Measurements from ENCODE around the gene STRADB. TPM values are rescaled to one million over a fixed set of nuclear protein-coding genes. Genes with fewer than 3 reads are reported as not detected.
A peak's percentile ranks its signal among the peaks of the same experiment; 100 is the strongest.
"Not testable (repeated sequence)": the region's sequence is repeated elsewhere in the genome, so short reads cannot be mapped to it uniquely, and the experiment has no call there.

The STRADB gene
- total RNA-seq, 1 donor from 2014 or later, result 42.2 TPM

DNA sequence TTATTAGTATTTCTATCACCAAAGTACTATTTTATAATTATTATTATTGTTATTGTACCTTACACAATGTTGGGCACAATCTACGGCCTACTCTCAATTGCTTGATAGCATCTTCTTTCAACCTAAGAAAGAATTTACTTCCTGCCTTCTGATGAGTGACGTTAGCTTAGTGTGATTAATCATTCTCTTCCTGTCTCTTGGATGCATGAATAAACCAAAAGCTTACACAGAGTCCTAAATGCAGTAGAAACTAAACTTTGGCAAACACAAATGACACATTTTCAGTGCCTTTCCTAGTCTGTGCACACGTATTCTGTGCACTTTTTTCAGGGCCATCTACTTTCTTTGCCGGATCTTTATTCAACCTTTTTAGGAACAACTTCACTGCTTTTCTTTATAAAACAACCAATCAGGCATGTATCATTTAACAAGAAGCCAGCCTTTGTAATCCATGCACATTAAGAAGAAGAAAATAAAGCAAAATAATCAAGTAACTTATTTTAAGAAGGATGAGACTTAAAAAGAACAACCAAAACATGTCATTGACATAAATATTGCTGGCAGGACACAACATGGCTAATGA is 19.4 kb upstream of the STRADB start:
- TF ChIP-seq, protein P1, sequence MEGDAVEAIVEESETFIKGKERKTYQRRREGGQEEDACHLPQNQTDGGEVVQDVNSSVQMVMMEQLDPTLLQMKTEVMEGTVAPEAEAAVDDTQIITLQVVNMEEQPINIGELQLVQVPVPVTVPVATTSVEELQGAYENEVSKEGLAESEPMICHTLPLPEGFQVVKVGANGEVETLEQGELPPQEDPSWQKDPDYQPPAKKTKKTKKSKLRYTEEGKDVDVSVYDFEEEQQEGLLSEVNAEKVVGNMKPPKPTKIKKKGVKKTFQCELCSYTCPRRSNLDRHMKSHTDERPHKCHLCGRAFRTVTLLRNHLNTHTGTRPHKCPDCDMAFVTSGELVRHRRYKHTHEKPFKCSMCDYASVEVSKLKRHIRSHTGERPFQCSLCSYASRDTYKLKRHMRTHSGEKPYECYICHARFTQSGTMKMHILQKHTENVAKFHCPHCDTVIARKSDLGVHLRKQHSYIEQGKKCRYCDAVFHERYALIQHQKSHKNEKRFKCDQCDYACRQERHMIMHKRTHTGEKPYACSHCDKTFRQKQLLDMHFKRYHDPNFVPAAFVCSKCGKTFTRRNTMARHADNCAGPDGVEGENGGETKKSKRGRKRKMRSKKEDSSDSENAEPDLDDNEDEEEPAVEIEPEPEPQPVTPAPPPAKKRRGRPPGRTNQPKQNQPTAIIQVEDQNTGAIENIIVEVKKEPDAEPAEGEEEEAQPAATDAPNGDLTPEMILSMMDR (conservative IDR thresholded peaks at IDR 0.05), result no peak
- peaks cover 18% of the 10 kb centered on the region for H3K4me1 Mint-ChIP-seq
- peaks cover 8% of the 10 kb centered on the region for H3K9me3 Mint-ChIP-seq
- peak overlapping the region; percentile 78 for H3K27ac Mint-ChIP-seq (ENCODE audit: unreplicated experiment)
- peaks cover 28% of the 10 kb centered on the region for H3K36me3 Mint-ChIP-seq (ENCODE audit: low read depth)
- DNase-seq (ENCODE audit: low read depth, low spot score), result no peak
- no peaks in the 10 kb centered on the region for H3K27me3 Mint-ChIP-seq (ENCODE audit: low read depth)
- no peak overlapping the region for H3K4me3 Mint-ChIP-seq

DNA sequence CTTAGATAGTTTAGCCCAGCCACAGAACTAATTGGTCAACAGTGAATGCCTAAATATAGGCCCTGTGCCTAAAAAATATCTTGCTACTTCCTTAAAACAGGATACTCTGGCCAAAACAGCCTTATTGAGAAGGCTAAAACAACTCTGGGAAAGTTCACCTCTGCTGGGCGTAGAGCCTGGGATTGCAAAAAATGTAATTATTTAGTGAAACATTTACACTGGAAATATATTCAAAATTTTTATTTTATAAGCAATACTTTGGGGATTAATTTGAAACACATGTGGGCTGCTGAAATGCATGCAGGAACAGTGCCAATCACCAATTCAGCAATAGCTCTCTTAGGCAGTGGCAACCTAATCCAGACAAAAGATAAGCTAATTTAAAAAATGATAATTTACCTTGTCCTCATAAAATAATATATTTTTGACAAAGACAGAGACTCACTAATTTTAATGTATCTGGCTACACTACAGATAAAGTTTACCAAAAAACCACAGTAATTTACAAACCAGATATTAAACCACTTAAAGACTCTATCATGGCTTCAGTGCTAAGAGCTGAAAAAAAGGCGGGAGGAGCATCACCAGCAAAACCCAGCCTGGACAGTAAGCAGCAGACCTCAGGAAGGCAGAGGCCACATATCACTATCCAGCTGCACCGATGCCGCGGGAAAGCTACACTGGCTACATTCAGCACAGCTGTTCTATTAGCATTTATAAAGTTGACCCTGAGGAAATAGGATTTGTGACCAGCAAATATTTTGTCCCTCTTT is 18.7 kb upstream of the STRADB start:
- no peak for DNase-seq (ENCODE audit: low read depth, low spot score)
- Mint-ChIP-seq H3K4me1 (peaks cover 18% of the 10 kb centered on the region), H3K27ac (ENCODE audit: unreplicated experiment) (no peak overlapping the region), H3K36me3 (ENCODE audit: low read depth) (peaks cover 28% of the 10 kb centered on the region), H3K9me3 (peaks cover 7% of the 10 kb centered on the region), H3K27me3 (ENCODE audit: low read depth) (no peaks in the 10 kb centered on the region), H3K4me3 (no peak overlapping the region)
- TF ChIP-seq, protein P1 (conservative IDR thresholded peaks at IDR 0.05), result no peak

DNA sequence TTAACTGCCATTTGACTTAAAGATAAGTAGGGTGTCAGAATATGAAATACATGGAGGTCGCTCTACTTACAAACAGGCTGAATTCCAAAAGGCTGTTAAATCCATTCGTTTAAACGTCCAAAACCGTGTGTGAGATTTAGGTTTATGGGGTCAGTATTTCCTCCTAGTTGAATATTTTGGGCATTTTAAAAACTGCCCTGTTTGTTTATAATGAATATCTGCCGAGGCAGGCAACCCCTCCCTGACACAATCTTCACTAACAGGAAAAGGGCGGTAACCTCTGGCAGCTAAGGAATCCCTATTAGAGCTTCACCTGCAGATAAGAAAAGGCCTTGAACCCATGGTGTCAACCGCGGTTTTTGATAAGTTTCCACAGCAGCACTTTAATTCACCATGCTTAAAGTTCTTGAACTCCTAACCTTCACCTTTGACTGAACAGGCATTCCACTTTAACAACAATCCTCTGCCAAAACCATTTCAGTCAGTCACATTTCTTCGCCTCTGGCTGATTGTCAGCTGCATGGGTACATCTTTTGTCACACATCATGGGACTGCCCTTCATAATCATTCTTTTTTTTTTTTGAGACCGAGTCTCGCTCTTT is 18.0 kb upstream of the STRADB start:
- Mint-ChIP-seq H3K4me3 (no peak overlapping the region), H3K4me1 (peaks cover 18% of the 10 kb centered on the region), H3K27me3 (ENCODE audit: low read depth) (no peaks in the 10 kb centered on the region), H3K36me3 (ENCODE audit: low read depth) (peaks cover 27% of the 10 kb centered on the region), H3K27ac (ENCODE audit: unreplicated experiment) (peak overlapping the region; percentile 24), H3K9me3 (peaks cover 2% of the 10 kb centered on the region)
- DNase-seq (ENCODE audit: low read depth, low spot score), result no peak
- TF ChIP-seq, protein P1 (conservative IDR thresholded peaks at IDR 0.05), result no peak

DNA sequence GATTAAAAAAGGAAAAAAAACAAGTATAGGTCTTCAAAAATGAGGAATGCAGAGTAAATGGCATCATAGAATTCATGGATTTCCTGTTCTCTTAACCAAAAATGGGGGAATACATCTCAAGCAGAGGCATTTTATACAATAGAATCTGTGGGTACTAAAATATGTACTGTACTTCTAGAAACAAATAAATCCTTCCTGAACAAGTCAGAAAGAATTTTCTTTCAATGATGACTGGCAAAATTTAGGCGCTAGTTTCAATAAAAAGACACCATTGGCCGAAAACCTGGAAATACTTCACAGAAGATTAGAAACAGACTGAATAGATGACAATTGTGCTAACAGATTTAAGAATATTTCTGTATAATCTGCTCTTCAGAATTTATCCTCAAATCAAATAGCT is 15.4 kb upstream of the STRADB start:
- no peaks in the 10 kb centered on the region for H3K9me3 Mint-ChIP-seq

DNA sequence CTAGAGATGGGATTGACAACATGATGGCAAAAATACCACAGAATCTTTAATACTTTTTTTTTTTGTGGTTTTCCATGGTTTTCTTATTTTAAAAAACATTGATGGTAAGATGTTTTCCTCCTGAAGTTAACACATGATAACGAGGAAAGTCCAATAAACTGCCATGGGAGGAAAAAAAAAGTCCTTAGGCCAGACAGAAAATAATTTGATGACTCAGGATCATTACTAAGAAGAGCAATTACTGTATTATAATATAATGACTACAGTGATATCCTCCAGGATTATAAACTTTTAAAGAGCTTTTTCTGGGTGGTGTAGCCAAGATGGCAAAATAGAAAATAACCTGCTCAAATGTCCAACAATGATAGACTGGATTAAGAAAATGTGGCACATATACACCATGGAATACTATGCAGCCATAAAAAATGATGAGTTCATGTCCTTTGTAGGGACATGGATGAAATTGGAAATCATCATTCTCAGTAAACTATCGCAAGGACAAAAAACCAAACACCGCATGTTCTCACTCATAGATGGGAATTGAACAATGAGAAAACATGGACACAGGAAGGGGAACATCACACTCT is 12.1 kb upstream of the STRADB start:
- H3K9me3 Mint-ChIP-seq; DNase-seq (ENCODE audit: low read depth, low spot score); H3K4me1 Mint-ChIP-seq; H3K4me3 Mint-ChIP-seq; H3K27me3 Mint-ChIP-seq (ENCODE audit: low read depth); H3K27ac Mint-ChIP-seq (ENCODE audit: unreplicated experiment); H3K36me3 Mint-ChIP-seq (ENCODE audit: low read depth): not testable (repeated sequence)

More for the DNA sequence above, 15.4 kb upstream of the STRADB start:
- no peak for DNase-seq (ENCODE audit: low read depth, low spot score)
- no peak overlapping the region for H3K27ac Mint-ChIP-seq (ENCODE audit: unreplicated experiment)
- H3K36me3 Mint-ChIP-seq (ENCODE audit: low read depth), result peaks cover 7% of the 10 kb centered on the region
- H3K4me3 Mint-ChIP-seq, result no peak overlapping the region
- no peaks in the 10 kb centered on the region for H3K27me3 Mint-ChIP-seq (ENCODE audit: low read depth)
- TF ChIP-seq, protein P1 (conservative IDR thresholded peaks at IDR 0.05), result no peak
- H3K4me1 Mint-ChIP-seq, result peaks cover 18% of the 10 kb centered on the region

Measured in neural crest cell (in vitro differentiated cells).